MM.1S (cell line): ENCODE results near the gene SPRR3.

ENCODE experiments used
- CTCF ChIP-seq: fragments of 300-600 bp; sonication (generic); IDR thresholded peaks from 2 replicates; pipeline ENCODE4 v1.5.1; 2016; ENCODE audit warnings: antibody characterized with exemption, low read length, mixed read lengths
- EZH2 ChIP-seq: fragments of 300-600 bp; sonication (generic); optimal IDR thresholded peaks from 2 replicates; pipeline ENCODE3; 2017; ENCODE audit warnings: low read depth, mild to moderate bottlenecking, antibody characterized with exemption, low read length, mixed read lengths

DNA sequence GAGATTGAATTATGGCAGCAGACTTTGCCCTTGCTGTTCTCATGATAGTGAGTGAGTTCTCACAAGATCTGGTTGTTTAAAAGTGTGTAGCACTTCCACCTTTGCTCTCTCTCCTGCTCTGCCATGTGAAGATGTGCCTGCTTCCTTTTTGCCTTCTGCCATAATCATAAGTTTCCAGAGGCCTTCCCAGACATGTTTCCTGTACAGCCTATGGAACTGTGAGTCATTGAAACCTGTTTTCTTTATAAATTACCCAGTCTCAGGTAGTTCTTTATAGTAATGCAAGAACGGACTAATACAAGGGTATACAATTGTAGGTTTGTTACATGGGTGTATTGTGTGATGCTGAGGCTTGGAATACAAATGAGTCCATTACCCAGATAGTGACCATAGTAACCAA lies 33.7 kb downstream of the SPRR3 start:
- TF ChIP-seq CTCF (no peak), EZH2 (no peak)
